ENCODE measurements around the gene RAD18. TPM values are rescaled to one million over a fixed set of nuclear protein-coding genes. Genes with fewer than 3 reads are reported as not detected.

The RAD18 gene
- total RNA-seq, 2 experiments from 2014 or later, result 47.4 to 50.3 TPM

- Mint-ChIP-seq H3K4me1 (ENCODE audit: low read depth) (no peaks in the 10 kb centered on the region), H3K36me3 (ENCODE audit: low read depth) (no peaks in the 10 kb centered on the region), H3K27ac (no peak overlapping the region), H3K27me3 (no peaks in the 10 kb centered on the region), H3K9me3 (no peaks in the 10 kb centered on the region), H3K4me3 (no peak overlapping the region)
- POLR2A ChIA-PET, result no interaction called here
- intact Hi-C loops (cut with micrococcal nuclease), result no loop called here
- TF ChIP-seq CTCF (IDR thresholded peaks at IDR 0.05), result no peak
- ATAC-seq (no peak), DNase-seq (no peak)
- CTCF ChIA-PET, result no interaction called here
These were observed 124.4 kb downstream of the RAD18 start for GRCh38 chr3:8838765-8839423.

GRCh38 chr3:8838234-8838633 lies 125.0 kb downstream of the RAD18 start:
- intact Hi-C loops (cut with micrococcal nuclease), result no loop called here

GRCh38 chr3:8837162-8837561 lies 126.1 kb downstream of the RAD18 start:
- intact Hi-C loops (cut with micrococcal nuclease), result no loop called here
- CTCF ChIA-PET, result no interaction called here
- H3K27me3 Mint-ChIP-seq, result no peaks in the 10 kb centered on the region
- no peak for ATAC-seq
- DNase-seq, result no peak
- H3K36me3 Mint-ChIP-seq (ENCODE audit: low read depth), result no peaks in the 10 kb centered on the region
- H3K4me3 Mint-ChIP-seq, result no peak overlapping the region
- no peaks in the 10 kb centered on the region for H3K4me1 Mint-ChIP-seq (ENCODE audit: low read depth)
- H3K9me3 Mint-ChIP-seq, result no peaks in the 10 kb centered on the region
- no peak for TF ChIP-seq CTCF (IDR thresholded peaks at IDR 0.05)
- H3K27ac Mint-ChIP-seq, result no peak overlapping the region
- POLR2A ChIA-PET, result no interaction called here

More at GRCh38 chr3:8838234-8838633, 125.0 kb downstream of the RAD18 start:
- POLR2A ChIA-PET, result no interaction called here
- Mint-ChIP-seq H3K4me1 (ENCODE audit: low read depth) (no peaks in the 10 kb centered on the region), H3K27me3 (no peaks in the 10 kb centered on the region), H3K27ac (no peak overlapping the region), H3K4me3 (no peak overlapping the region), H3K36me3 (ENCODE audit: low read depth) (no peaks in the 10 kb centered on the region), H3K9me3 (no peaks in the 10 kb centered on the region)
- TF ChIP-seq CTCF (IDR thresholded peaks at IDR 0.05), result no peak
- DNase-seq, result no peak
- CTCF ChIA-PET, result no interaction called here
- no peak for ATAC-seq

- DNase-seq (no peak), ATAC-seq (no peak)
- H3K36me3 Mint-ChIP-seq (ENCODE audit: low read depth), result no peaks in the 10 kb centered on the region
- H3K27ac Mint-ChIP-seq, result no peak overlapping the region
- TF ChIP-seq CTCF (IDR thresholded peaks at IDR 0.05), result no peak
- no peak overlapping the region for H3K4me3 Mint-ChIP-seq
- CTCF ChIA-PET, result no interaction called here
- no peaks in the 10 kb centered on the region for H3K9me3 Mint-ChIP-seq
- POLR2A ChIA-PET, result interaction anchor here (0.6 kb wide), 1 partner anchor 66 kb away, joined by 3 read pairs; no protein-coding TSS in a partner anchor
- intact Hi-C loops (cut with micrococcal nuclease), result no loop called here
- H3K27me3 Mint-ChIP-seq, result no peaks in the 10 kb centered on the region
- H3K4me1 Mint-ChIP-seq (ENCODE audit: low read depth), result no peaks in the 10 kb centered on the region
These were observed 127.2 kb downstream of the RAD18 start for GRCh38 chr3:8836096-8836495.

- Mint-ChIP-seq H3K4me3 (no peak overlapping the region), H3K27me3 (no peaks in the 10 kb centered on the region), H3K36me3 (ENCODE audit: low read depth) (no peaks in the 10 kb centered on the region), H3K9me3 (no peaks in the 10 kb centered on the region), H3K27ac (no peak overlapping the region), H3K4me1 (ENCODE audit: low read depth) (no peaks in the 10 kb centered on the region)
- no peak for TF ChIP-seq CTCF (IDR thresholded peaks at IDR 0.05)
- ChIA-PET CTCF (no interaction called here), POLR2A (interaction anchor here (0.6 kb wide), 1 partner anchor 238 kb away, joined by 3 read pairs; no protein-coding TSS in a partner anchor)
- DNase-seq, result no peak
- intact Hi-C loops (cut with micrococcal nuclease), result no loop called here
- no peak for ATAC-seq
These were observed 127.9 kb downstream of the RAD18 start for GRCh38 chr3:8835385-8835784.
